Neural progenitor cell (in vitro differentiated cells): ENCODE measurements around the gene STK24. TPM values are rescaled to one million over a fixed set of nuclear protein-coding genes. Genes with fewer than 3 reads are reported as not detected.

Experiments used
- DNase-seq: peaks from one replicate; pipeline ENCODE4 v3.0.0-alpha.2; 2016; ENCODE audit warnings: low spot score
- H2AFZ ChIP-seq: fragments of 200-600 bp; sonication (generic); replicated peaks from 2 replicates; pipeline ENCODE4 v1.6.1; 2016; ENCODE audit warnings: antibody characterized with exemption
- H3F3A ChIP-seq: fragments of 200-600 bp; sonication (generic); 2 replicates; pipeline ENCODE4 v1.6.1; 2016; ENCODE audit warnings: antibody characterized with exemption, low read depth
- H3K27ac ChIP-seq: fragments of 200-600 bp; sonication (generic); 2 replicates; pipeline ENCODE4 v1.5.1; 2016; ENCODE audit warnings: mild to moderate bottlenecking
- H3K27me3 ChIP-seq: fragments of 200-600 bp; sonication (generic); 2 replicates; pipeline ENCODE4 v1.6.1; 2016; ENCODE audit warnings: mild to moderate bottlenecking, moderate library complexity
- H3K36me3 ChIP-seq: fragments of 200-600 bp; sonication (generic); 2 replicates; pipeline ENCODE4 v1.5.1; 2016
- H3K4me1 ChIP-seq: fragments of 200-600 bp; sonication (generic); 2 replicates; pipeline ENCODE4 v1.6.1; 2016; ENCODE audit warnings: mixed run types
- H3K4me2 ChIP-seq: fragments of 200-600 bp; sonication (generic); 2 replicates; pipeline ENCODE4 v1.6.1; 2016
- H3K4me3 ChIP-seq: fragments of 200-600 bp; sonication (generic); 2 replicates; pipeline ENCODE4 v1.5.1; 2016
- H3K79me2 ChIP-seq: fragments of 200-600 bp; sonication (generic); 2 replicates; pipeline ENCODE4 v1.6.1; 2016; ENCODE audit warnings: low read depth
- H3K9ac ChIP-seq: fragments of 200-600 bp; sonication (generic); 2 replicates; pipeline ENCODE4 v1.6.1; 2016
- H3K9me3 ChIP-seq: fragments of 200-600 bp; sonication (generic); 2 replicates; pipeline ENCODE4 v1.5.1; 2016; ENCODE audit warnings: low read depth
- H4K20me1 ChIP-seq: fragments of 200-600 bp; sonication (generic); 2 replicates; pipeline ENCODE4 v1.6.1; 2016; ENCODE audit warnings: low read depth
- H3K27ac Mint-ChIP-seq: 3 replicates; pipeline ENCODE4 v1.8.0; 2021; ENCODE audit warnings: mixed read lengths
- H3K27me3 Mint-ChIP-seq: 2 replicates; pipeline ENCODE4 v1.8.0; 2022; ENCODE audit warnings: low read depth, mild to moderate bottlenecking, inconsistent platforms, moderate library complexity, mixed read lengths; ENCODE audit not compliant: insufficient read depth
- H3K36me3 Mint-ChIP-seq: 3 replicates; pipeline ENCODE4 v1.8.0; 2021; ENCODE audit warnings: mixed read lengths
- H3K4me1 Mint-ChIP-seq: 3 replicates; pipeline ENCODE4 v1.8.0; 2021; ENCODE audit warnings: mixed read lengths
- H3K4me3 Mint-ChIP-seq: 3 replicates; pipeline ENCODE4 v1.8.0; 2021; ENCODE audit warnings: mild to moderate bottlenecking, moderate library complexity, mixed read lengths
- H3K9me3 Mint-ChIP-seq: 3 replicates; pipeline ENCODE4 v1.8.0; 2020; ENCODE audit warnings: mixed read lengths
- CTCF ChIP-seq: fragments of 200-600 bp; sonication (generic); IDR thresholded peaks from 2 replicates; pipeline ENCODE4 v1.5.1; 2017; ENCODE audit warnings: antibody characterized with exemption, mild to moderate bottlenecking
- EZH2 ChIP-seq: fragments of 200-600 bp; sonication (generic); IDR thresholded peaks from 2 replicates; pipeline ENCODE4 v1.6.1; 2017; ENCODE audit warnings: antibody characterized with exemption, mild to moderate bottlenecking, moderate library complexity
- EZH2phosphoT487 ChIP-seq: fragments of 200-600 bp; sonication (generic); IDR thresholded peaks from 2 replicates; pipeline ENCODE4 v1.6.1; 2017; ENCODE audit warnings: antibody characterized with exemption
- total RNA-seq: library from RNA; depleted of rRNA; stranded (reverse); fragments of >200 nt; gene quantifications from 2 replicates; pipeline ENCODE4 v1.2.3, GENCODE V29; 2015; ENCODE audit warnings: low replicate concordance

STK24 gene
- total RNA-seq, 1 donor from 2014 or later, result 330 TPM

- H3K36me3 Mint-ChIP-seq, result peaks cover 56% of the 10 kb centered on the region
- peak overlapping the region; percentile 29 for H3K27ac ChIP-seq
Observed at GRCh38 chr13:98461486-98462240, 115.2 kb downstream of the STK24 start.

GRCh38 chr13:98460516-98460915 is 116.4 kb downstream of the STK24 start:
- Mint-ChIP-seq H3K4me1 (peaks cover 38% of the 10 kb centered on the region), H3K27me3 (peaks cover 5% of the 10 kb centered on the region), H3K9me3 (no peaks in the 10 kb centered on the region), H3K27ac (no peak overlapping the region), H3K4me3 (no peak overlapping the region), H3K36me3 (peaks cover 59% of the 10 kb centered on the region)
- no peak overlapping the region for H3K9ac ChIP-seq
- no peak for DNase-seq
- no peak overlapping the region for H3K27ac ChIP-seq
- H2AFZ ChIP-seq, result no peak overlapping the region
- H4K20me1 ChIP-seq, result peaks cover 43% of the 10 kb centered on the region
- H3K9me3 ChIP-seq, result no peaks in the 10 kb centered on the region
- no peaks in the 10 kb centered on the region for H3K27me3 ChIP-seq
- H3F3A ChIP-seq, result no peaks in the 10 kb centered on the region
- peaks cover 41% of the 10 kb centered on the region for H3K79me2 ChIP-seq
- no peak overlapping the region for H3K4me3 ChIP-seq
- H3K4me1 ChIP-seq, result peaks cover 9% of the 10 kb centered on the region
- no peak for TF ChIP-seq EZH2phosphoT487
- TF ChIP-seq CTCF, result no peak
- no peak for TF ChIP-seq EZH2
- no peak overlapping the region for H3K4me2 ChIP-seq
- H3K36me3 ChIP-seq, result no peaks in the 10 kb centered on the region

More at GRCh38 chr13:98461486-98462240, 115.2 kb downstream of the STK24 start:
- H3K27ac Mint-ChIP-seq, result peak overlapping the region; percentile 11
- peak; percentile 19 for DNase-seq
- H3K79me2 ChIP-seq, result peaks cover 50% of the 10 kb centered on the region
- H4K20me1 ChIP-seq, result peaks cover 48% of the 10 kb centered on the region
- TF ChIP-seq CTCF, result no peak
- TF ChIP-seq EZH2phosphoT487, result no peak
- no peak for TF ChIP-seq EZH2
- peaks cover 6% of the 10 kb centered on the region for H3K36me3 ChIP-seq
- peaks cover 5% of the 10 kb centered on the region for H3K27me3 Mint-ChIP-seq
- no peak overlapping the region for H3K4me2 ChIP-seq
- H2AFZ ChIP-seq, result no peak overlapping the region
- peaks cover 15% of the 10 kb centered on the region for H3K4me1 ChIP-seq
- H3K27me3 ChIP-seq, result no peaks in the 10 kb centered on the region
- H3K4me3 Mint-ChIP-seq, result no peak overlapping the region
- no peaks in the 10 kb centered on the region for H3K9me3 ChIP-seq
- no peak overlapping the region for H3K4me3 ChIP-seq
- H3K9ac ChIP-seq, result no peak overlapping the region
- no peaks in the 10 kb centered on the region for H3K9me3 Mint-ChIP-seq
- H3K4me1 Mint-ChIP-seq, result peaks cover 30% of the 10 kb centered on the region
- no peaks in the 10 kb centered on the region for H3F3A ChIP-seq

- H3K4me1 Mint-ChIP-seq, result peaks cover 38% of the 10 kb centered on the region
Observed at GRCh38 chr13:98459721-98460370, 117.1 kb downstream of the STK24 start.

More at GRCh38 chr13:98459721-98460370, 117.1 kb downstream of the STK24 start:
- no peak overlapping the region for H3K9ac ChIP-seq
- no peaks in the 10 kb centered on the region for H3K9me3 Mint-ChIP-seq
- no peaks in the 10 kb centered on the region for H3K36me3 ChIP-seq
- no peak overlapping the region for H2AFZ ChIP-seq
- H3K36me3 Mint-ChIP-seq, result peaks cover 60% of the 10 kb centered on the region
- no peaks in the 10 kb centered on the region for H3F3A ChIP-seq
- H3K4me3 ChIP-seq, result no peak overlapping the region
- peak overlapping the region; percentile 63 for H3K27ac Mint-ChIP-seq
- peaks cover 5% of the 10 kb centered on the region for H3K27me3 Mint-ChIP-seq
- H3K27me3 ChIP-seq, result no peaks in the 10 kb centered on the region
- TF ChIP-seq CTCF, result no peak
- no peak for TF ChIP-seq EZH2
- no peak for TF ChIP-seq EZH2phosphoT487
- H3K9me3 ChIP-seq, result no peaks in the 10 kb centered on the region
- H3K27ac ChIP-seq, result no peak overlapping the region
- H3K79me2 ChIP-seq, result peaks cover 34% of the 10 kb centered on the region
- peaks cover 9% of the 10 kb centered on the region for H3K4me1 ChIP-seq
- H4K20me1 ChIP-seq, result peaks cover 43% of the 10 kb centered on the region
- H3K4me2 ChIP-seq, result no peak overlapping the region
- no peak overlapping the region for H3K4me3 Mint-ChIP-seq
- no peak for DNase-seq
